Astrocyte of the cerebellum (primary cell): Measurements from ENCODE around the gene ATP2B1.
"Not testable (repeated sequence)": the region's sequence is repeated elsewhere in the genome, so short reads cannot be mapped to it uniquely, and the experiment has no call there.

ENCODE experiments used
- DNase-seq: peaks from one replicate; pipeline ENCODE4 v3.0.0-alpha.2; 2011; ENCODE audit warnings: low read depth
- H3K4me3 ChIP-seq: 2 replicates; pipeline ENCODE4 v1.5.1; 2011; ENCODE audit warnings: mild to moderate bottlenecking, low read depth, low read length, moderate library complexity
- CTCF ChIP-seq: IDR thresholded peaks from 2 replicates; pipeline ENCODE4 v1.5.1; 2012; ENCODE audit warnings: low read length, low read depth, moderate library complexity, mild to moderate bottlenecking; ENCODE audit errors: missing control alignments
- in situ Hi-C: cut with HindIII; loops from 2 replicates; pipeline ENCODE4 v1.10.0; 2017; ENCODE audit warnings: low sequenced_read_pairs

The ATP2B1 gene

GRCh38 chr12:89708565-89709156 lies at the start of gene ATP2B1:
TSS of gene ATP2B1 (minus strand) at chr12:89708838. CDS start at chr12:89655886, 52,952 bp downstream.
- DNase-seq: peak; percentile 53
- in situ Hi-C loops: no loop called here
- peak; percentile 20 for TF ChIP-seq CTCF
- peak within 1 kb of the TSS; percentile 94 for H3K4me3 ChIP-seq

GRCh38 chr12:89757987-89758386 lies 49.3 kb upstream of the ATP2B1 start:
- DNase-seq, H3K4me3 ChIP-seq, in situ Hi-C loops: not testable (repeated sequence)

GRCh38 chr12:89756585-89757398 lies 48.2 kb upstream of the ATP2B1 start:
- no peak overlapping the region for H3K4me3 ChIP-seq
- DNase-seq: peak; percentile 89
- TF ChIP-seq CTCF: no peak
- in situ Hi-C loops: no loop called here

- no peak for TF ChIP-seq CTCF
- H3K4me3 ChIP-seq: no peak overlapping the region
- in situ Hi-C loops: no loop called here
- no peak for DNase-seq
Observed at GRCh38 chr12:89756194-89756584, 47.6 kb upstream of the ATP2B1 start.

DNA sequence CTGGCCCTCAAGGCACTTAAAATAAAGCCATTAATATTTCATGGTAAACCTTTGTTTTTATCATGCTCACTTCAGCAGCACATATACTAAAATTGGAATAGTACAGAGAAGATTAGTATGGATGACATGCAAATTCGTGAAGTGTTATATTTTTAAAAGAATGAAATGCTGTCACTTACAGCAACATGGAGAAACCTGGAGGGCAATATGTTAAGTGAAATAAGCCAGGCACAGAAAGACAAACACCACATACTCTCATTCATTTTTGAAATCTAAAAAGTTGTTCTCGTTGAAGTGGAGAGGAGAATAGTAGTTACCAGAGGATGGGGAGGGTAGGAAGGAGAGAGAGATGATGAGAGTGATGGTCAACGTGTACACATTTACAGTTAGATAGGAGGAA lies 45.4 kb upstream of the ATP2B1 start:
- no peak for DNase-seq
- H3K4me3 ChIP-seq: no peak overlapping the region
- no peak for TF ChIP-seq CTCF
- in situ Hi-C loops: no loop called here

DNA sequence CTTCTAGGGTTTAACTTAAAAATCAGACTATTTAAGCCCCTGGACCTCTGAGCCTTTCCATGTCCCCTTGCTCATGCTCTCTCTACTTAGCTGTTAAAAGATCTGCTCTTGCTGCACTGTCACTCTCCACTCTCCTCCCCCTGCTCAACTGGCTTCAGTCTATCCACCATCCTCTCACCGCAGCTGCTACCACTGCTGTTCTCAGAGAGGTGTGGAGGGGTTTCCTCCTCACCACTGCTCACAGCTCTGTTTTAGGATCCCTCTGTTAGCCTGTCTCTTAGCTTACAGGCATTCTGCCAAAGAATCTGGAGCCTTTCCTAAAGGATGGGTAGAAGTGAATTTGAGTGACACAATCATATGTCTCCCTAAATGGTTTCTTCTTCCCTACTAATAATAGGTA lies 43.7 kb upstream of the ATP2B1 start:
- in situ Hi-C loops: no loop called here
- TF ChIP-seq CTCF: no peak
- no peak for DNase-seq
- H3K4me3 ChIP-seq: no peak overlapping the region
